ELR (cell line): ENCODE measurements around the gene SLC22A13.
A peak's percentile ranks its signal among the peaks of the same experiment; 100 is the strongest.
"Not testable (repeated sequence)": the region's sequence is repeated elsewhere in the genome, so short reads cannot be mapped to it uniquely, and the experiment has no call there.

ENCODE experiments used
- DNase-seq: peaks from one replicate; pipeline ENCODE4 v3.0.0-alpha.2; 2015; ENCODE audit warnings: low read depth

The SLC22A13 gene

GRCh38 chr3:38265604-38266307 lies at the start of gene SLC22A13:
TSS of gene SLC22A13 (plus strand) at chr3:38265812. CDS start at chr3:38265861, 49 bp downstream.
- DNase-seq: no peak

- DNase-seq: no peak
These were observed 45.9 kb upstream of the SLC22A13 start for GRCh38 chr3:38219609-38220197.

GRCh38 chr3:38221005-38221404 lies 44.6 kb upstream of the SLC22A13 start:
- DNase-seq: no peak

- no peak for DNase-seq
These were observed 43.5 kb upstream of the SLC22A13 start for GRCh38 chr3:38222032-38222634.

GRCh38 chr3:38224357-38224756 lies 41.3 kb upstream of the SLC22A13 start:
- DNase-seq: peak; percentile 63

- peak; percentile 83 for DNase-seq
These were observed 39.3 kb upstream of the SLC22A13 start for GRCh38 chr3:38226273-38226672.

- peak; percentile 83 for DNase-seq
These were observed 37.6 kb upstream of the SLC22A13 start for GRCh38 chr3:38227989-38228388.

GRCh38 chr3:38229036-38229435 lies 36.6 kb upstream of the SLC22A13 start:
- DNase-seq: no peak

GRCh38 chr3:38232701-38233100 lies 32.9 kb upstream of the SLC22A13 start:
- DNase-seq: no peak

GRCh38 chr3:38235466-38235865 lies 30.1 kb upstream of the SLC22A13 start:
- DNase-seq: peak; percentile 10

GRCh38 chr3:38238416-38239008 lies 27.1 kb upstream of the SLC22A13 start:
- DNase-seq: no peak

GRCh38 chr3:38242812-38243211 lies 22.8 kb upstream of the SLC22A13 start:
- not testable (repeated sequence) for DNase-seq

- DNase-seq: no peak
These were observed 19.7 kb upstream of the SLC22A13 start for GRCh38 chr3:38245930-38246329.

GRCh38 chr3:38247366-38248035 lies 18.1 kb upstream of the SLC22A13 start:
- DNase-seq: peak; percentile 89

GRCh38 chr3:38250198-38250597 lies 15.4 kb upstream of the SLC22A13 start:
- no peak for DNase-seq

- DNase-seq: no peak
These were observed 14.4 kb upstream of the SLC22A13 start for GRCh38 chr3:38251197-38251596.

GRCh38 chr3:38253704-38254103 lies 11.9 kb upstream of the SLC22A13 start:
- DNase-seq: no peak

- DNase-seq: no peak
These were observed 10.7 kb upstream of the SLC22A13 start for GRCh38 chr3:38254872-38255271.

GRCh38 chr3:38255627-38256026 lies 10.0 kb upstream of the SLC22A13 start:
- DNase-seq: no peak

- peak; percentile 27 for DNase-seq
These were observed 8.0 kb upstream of the SLC22A13 start for GRCh38 chr3:38257583-38257982.

GRCh38 chr3:38260474-38260873 lies 5.1 kb upstream of the SLC22A13 start:
- no peak for DNase-seq

- no peak for DNase-seq
These were observed 1.2 kb upstream of the SLC22A13 start for GRCh38 chr3:38264353-38264771.
